Panc1 (cell line): ENCODE data around the gene AGBL3.

Experiments
- CTCF ChIP-seq: fragments of 450-650 bp; IDR thresholded peaks from 2 replicates; pipeline ENCODE4 v1.5.1; 2017; ENCODE audit warnings: mild to moderate bottlenecking
- POLR2AphosphoS5 ChIP-seq: IDR thresholded peaks from 2 replicates; pipeline ENCODE4 v1.6.1; 2012; ENCODE audit warnings: mild to moderate bottlenecking, low read depth, low read length, moderate library complexity
- REST ChIP-seq, 2 experiments: IDR thresholded peaks; 2 replicates each; pipeline ENCODE4 v1.6.1; 2011 to 2012; ENCODE audit warnings: low read depth in 2 of 2, control low read depth in 1 of 2, low read length in 1 of 2, mild to moderate bottlenecking in 1 of 2, moderate library complexity in 1 of 2; ENCODE audit not compliant: insufficient read depth in 1 of 2

DNA sequence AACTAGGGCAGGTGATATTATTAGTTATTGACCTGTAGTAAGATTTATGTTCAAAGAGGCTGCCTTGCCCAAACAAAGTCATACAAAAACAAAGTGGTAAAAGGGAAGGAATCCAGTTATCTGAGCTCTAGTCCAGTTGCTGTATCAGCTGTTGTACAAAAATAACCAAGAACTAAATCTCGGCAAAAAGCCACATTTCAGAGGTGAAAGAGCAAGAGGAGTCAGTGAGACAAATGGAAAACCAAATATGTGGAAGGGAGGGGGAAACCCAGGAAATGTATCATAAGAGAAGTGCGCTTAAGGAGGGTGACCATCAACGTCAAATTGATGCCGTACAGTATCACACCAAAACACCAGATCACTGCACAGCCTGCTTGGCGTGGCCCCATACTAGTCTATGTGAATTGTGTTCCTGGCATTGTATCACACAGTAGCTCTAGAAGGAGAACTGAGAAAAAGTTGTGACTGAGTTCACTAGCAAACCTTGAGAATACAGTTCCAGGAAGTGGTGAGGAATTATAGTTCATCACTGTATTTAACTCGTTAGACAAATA lies 6.4 kb downstream of the AGBL3 start:
- TF ChIP-seq CTCF (no peak), REST (IDR thresholded peaks at IDR 0.05; ENCODE audit: insufficient read depth in 1 of 2, low read depth in 2 of 2, low read length in 1 of 2) (no peak), POLR2AphosphoS5 (no peak)
